ENCODE data around the gene SSMEM1. TPM values are rescaled to one million over a fixed set of nuclear protein-coding genes. Genes with fewer than 3 reads are reported as not detected.

The SSMEM1 gene
- 1 to 10 TPM in 1 of 2 donors, not detected in 1; 2.0 TPM for total RNA-seq

- no peaks in the 10 kb centered on the region for H3K9me3 ChIP-seq
- TF ChIP-seq POLR2AphosphoS5 (IDR thresholded peaks at IDR 0.05), result no peak
- TF ChIP-seq CTCF (IDR thresholded peaks at IDR 0.05), result no peak
- no peak for TF ChIP-seq POLR2A (IDR thresholded peaks at IDR 0.05)
- H3K4me1 ChIP-seq (replicated peaks), result no peaks in the 10 kb centered on the region
- intact Hi-C loops (cut with DNase I), result no loop called here
- DNase-seq (ENCODE audit: low spot score), result no peak
- H3K36me3 ChIP-seq, result no peaks in the 10 kb centered on the region
- H3K27me3 ChIP-seq (replicated peaks; ENCODE audit: insufficient read depth), result no peaks in the 10 kb centered on the region
- no peak within 1 kb of the TSS for H3K27ac ChIP-seq
- H3K4me3 ChIP-seq, result no peak within 1 kb of the TSS
Measured at GRCh38 chr7:130207642-130208041, at the start of gene SSMEM1. Gene SSMEM1 (plus strand): TSS chr7:130207860. CDS start chr7:130207911, 51 bp downstream.

- H3K27me3 ChIP-seq (replicated peaks; ENCODE audit: insufficient read depth), result no peaks in the 10 kb centered on the region
- H3K27ac ChIP-seq, result no peak overlapping the region
- no peaks in the 10 kb centered on the region for H3K9me3 ChIP-seq
- H3K4me1 ChIP-seq (replicated peaks), result no peaks in the 10 kb centered on the region
- peaks cover 0 to 9% of the 10 kb centered on the region in 2 donors for H3K36me3 ChIP-seq
- DNase-seq (ENCODE audit: low spot score), result no peak
- 92% methylated on average over 2 of the region's 2 CpGs for WGBS
- intact Hi-C loops (cut with DNase I), result no loop called here
- TF ChIP-seq POLR2A (IDR thresholded peaks at IDR 0.05) (no peak), CTCF (IDR thresholded peaks at IDR 0.05) (no peak), POLR2AphosphoS5 (IDR thresholded peaks at IDR 0.05) (no peak)
- no peak overlapping the region for H3K4me3 ChIP-seq
Measured at GRCh38 chr7:130160023-130160422, 47.6 kb upstream of the SSMEM1 start.

- no peak overlapping the region for H3K4me3 ChIP-seq
- no peak for DNase-seq (ENCODE audit: low spot score)
- H3K36me3 ChIP-seq, result peaks cover 0 to 9% of the 10 kb centered on the region in 2 donors
- TF ChIP-seq POLR2AphosphoS5 (IDR thresholded peaks at IDR 0.05) (no peak), CTCF (IDR thresholded peaks at IDR 0.05) (no peak), POLR2A (IDR thresholded peaks at IDR 0.05) (no peak)
- H3K9me3 ChIP-seq, result no peaks in the 10 kb centered on the region
- no peaks in the 10 kb centered on the region for H3K27me3 ChIP-seq (replicated peaks; ENCODE audit: insufficient read depth)
- no peaks in the 10 kb centered on the region for H3K4me1 ChIP-seq (replicated peaks)
- no peak overlapping the region for H3K27ac ChIP-seq
- 92% methylated on average over 8 of the region's 8 CpGs for WGBS
- intact Hi-C loops (cut with DNase I), result no loop called here
Measured at GRCh38 chr7:130160455-130160854, 47.2 kb upstream of the SSMEM1 start.

GRCh38 chr7:130162196-130162595, 45.5 kb upstream of the SSMEM1 start:
- no peak for DNase-seq (ENCODE audit: low spot score)
- peaks cover 0 to 9% of the 10 kb centered on the region in 2 donors for H3K36me3 ChIP-seq
- H3K4me1 ChIP-seq (replicated peaks), result no peaks in the 10 kb centered on the region
- H3K27ac ChIP-seq, result no peak overlapping the region
- 89% methylated on average over 5 of the region's 5 CpGs for WGBS
- no peak for TF ChIP-seq POLR2A (IDR thresholded peaks at IDR 0.05)
- no peaks in the 10 kb centered on the region for H3K27me3 ChIP-seq (replicated peaks; ENCODE audit: insufficient read depth)
- H3K9me3 ChIP-seq, result no peaks in the 10 kb centered on the region
- no peak overlapping the region for H3K4me3 ChIP-seq
- intact Hi-C loops (cut with DNase I), result no loop called here

- 90% methylated on average over 4 of the region's 4 CpGs for WGBS
Measured at GRCh38 chr7:130174237-130174959, 33.3 kb upstream of the SSMEM1 start.

More at GRCh38 chr7:130174237-130174959, 33.3 kb upstream of the SSMEM1 start:
- H3K4me1 ChIP-seq (replicated peaks), result no peaks in the 10 kb centered on the region
- no peaks in the 10 kb centered on the region for H3K36me3 ChIP-seq
- no peak overlapping the region for H3K4me3 ChIP-seq
- DNase-seq (ENCODE audit: low spot score), result no peak
- H3K27me3 ChIP-seq (replicated peaks; ENCODE audit: insufficient read depth), result no peaks in the 10 kb centered on the region
- H3K27ac ChIP-seq, result no peak overlapping the region
- TF ChIP-seq POLR2A (IDR thresholded peaks at IDR 0.05) (no peak), POLR2AphosphoS5 (IDR thresholded peaks at IDR 0.05) (no peak), CTCF (IDR thresholded peaks at IDR 0.05) (no peak)
- no peaks in the 10 kb centered on the region for H3K9me3 ChIP-seq
- intact Hi-C loops (cut with DNase I), result no loop called here

All from prostate gland (tissue), 2 donors.